IPS-11a (cell line): ENCODE measurements around the gene TXK.
A peak's percentile ranks its signal among the peaks of the same experiment; 100 is the strongest.

Experiments used
- H3K4me3 ChIP-seq: one replicate; pipeline ENCODE4 v1.5.1; 2013; ENCODE audit warnings: low read depth, low read length, control low read depth

The TXK gene

DNA sequence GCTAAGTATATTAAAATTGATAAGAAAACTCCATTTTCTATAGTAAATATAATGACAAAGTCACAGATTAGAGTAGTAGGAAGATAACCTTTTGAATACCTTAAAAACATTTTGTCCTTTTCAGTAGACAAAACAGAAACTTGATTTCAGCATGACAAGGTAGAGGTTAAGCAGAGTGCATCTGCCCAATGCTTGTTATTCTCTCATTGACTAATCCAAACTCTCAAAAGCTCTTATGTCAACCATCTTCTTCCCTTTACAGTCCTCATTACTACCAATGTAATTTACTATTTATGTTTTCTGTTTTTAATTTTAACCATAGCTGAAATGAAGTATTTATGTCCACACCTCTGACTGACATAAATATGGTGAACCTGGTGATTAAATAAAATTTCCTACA lies 106.4 kb downstream of the TXK start:
- no peak overlapping the region for H3K4me3 ChIP-seq

GRCh38 chr4:48025005-48025404 lies 109.0 kb downstream of the TXK start:
- no peak overlapping the region for H3K4me3 ChIP-seq

- H3K4me3 ChIP-seq, result no peak overlapping the region
These were observed 109.5 kb downstream of the TXK start for GRCh38 chr4:48024522-48024921.

GRCh38 chr4:48022192-48022799 lies 111.8 kb downstream of the TXK start:
- no peak overlapping the region for H3K4me3 ChIP-seq

- no peak overlapping the region for H3K4me3 ChIP-seq
These were observed 113.0 kb downstream of the TXK start for GRCh38 chr4:48021100-48021499.

- no peak overlapping the region for H3K4me3 ChIP-seq
These were observed 115.9 kb downstream of the TXK start for GRCh38 chr4:48018112-48018511.

- peak overlapping the region; percentile 88 for H3K4me3 ChIP-seq
These were observed 116.9 kb downstream of the TXK start for GRCh38 chr4:48017108-48017571.
